ENCODE data around the gene GOLGA7B.

The GOLGA7B gene

DNA sequence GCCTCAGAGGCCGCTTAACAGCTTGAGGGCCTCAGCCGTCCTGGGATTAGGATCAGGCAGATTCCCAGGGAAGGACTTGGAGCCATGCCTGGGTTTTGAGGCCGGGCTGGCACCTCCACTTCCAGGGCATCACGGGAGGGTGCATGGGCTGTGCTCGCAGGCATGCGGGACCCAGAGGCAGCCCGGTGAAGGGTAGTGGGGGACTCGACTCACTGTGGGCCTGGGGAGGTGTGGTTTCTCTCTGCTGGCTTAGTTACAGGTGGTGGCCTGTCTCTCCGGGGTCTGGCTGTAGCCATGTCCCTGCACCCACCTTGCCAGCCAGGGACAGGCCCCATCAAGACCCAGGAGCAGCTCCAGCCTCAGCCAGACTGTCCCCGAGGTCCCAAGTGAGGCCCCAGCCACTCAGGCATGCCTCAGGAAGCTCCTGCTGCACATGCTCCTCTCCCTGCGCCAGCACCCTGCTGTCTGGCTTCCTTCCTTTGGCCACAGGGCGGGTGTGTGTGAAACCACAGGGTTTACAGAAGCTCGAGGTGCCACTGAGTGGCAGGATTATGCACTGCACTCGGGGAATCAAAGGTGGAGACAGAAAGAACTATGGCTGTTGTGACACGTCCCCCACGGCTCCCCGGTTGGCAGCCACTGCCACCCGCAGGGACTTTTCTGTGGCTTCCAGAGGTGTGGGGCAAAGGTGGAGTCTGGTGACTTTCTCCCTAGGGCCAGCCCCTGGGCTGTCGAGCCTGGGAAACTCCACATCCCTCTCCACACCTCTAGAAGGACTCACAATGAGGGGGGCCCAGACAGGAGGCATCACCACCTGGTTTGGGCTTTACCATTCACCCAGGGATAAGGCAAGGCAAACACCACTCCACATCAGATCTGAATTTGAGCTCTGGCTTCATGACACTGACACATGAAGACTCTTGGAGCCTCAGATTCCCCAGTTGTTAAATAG, 19.7 kb downstream of the GOLGA7B start:
- peak; percentile 94 for DNase-seq

DNA sequence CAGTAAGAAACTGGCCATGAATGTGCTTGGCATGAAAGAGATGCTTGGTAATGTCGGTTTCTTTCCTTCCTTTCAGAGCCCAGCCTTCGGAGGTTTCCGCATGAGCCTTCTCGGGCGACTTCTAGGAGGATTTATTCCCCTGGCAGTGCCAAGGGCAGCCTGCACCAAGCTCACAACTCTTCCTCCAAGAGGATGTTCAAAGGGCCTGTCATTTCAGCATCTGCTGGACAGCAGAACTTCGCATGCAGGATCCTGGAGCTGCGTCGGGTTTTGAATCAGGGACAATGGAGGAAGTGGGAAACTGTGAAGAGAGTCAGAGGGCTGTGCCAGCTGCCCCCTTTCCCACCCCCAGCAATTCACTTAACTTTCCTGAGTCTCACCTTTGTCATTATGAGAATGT, 21.3 kb downstream of the GOLGA7B start:
- DNase-seq: no peak

DNA sequence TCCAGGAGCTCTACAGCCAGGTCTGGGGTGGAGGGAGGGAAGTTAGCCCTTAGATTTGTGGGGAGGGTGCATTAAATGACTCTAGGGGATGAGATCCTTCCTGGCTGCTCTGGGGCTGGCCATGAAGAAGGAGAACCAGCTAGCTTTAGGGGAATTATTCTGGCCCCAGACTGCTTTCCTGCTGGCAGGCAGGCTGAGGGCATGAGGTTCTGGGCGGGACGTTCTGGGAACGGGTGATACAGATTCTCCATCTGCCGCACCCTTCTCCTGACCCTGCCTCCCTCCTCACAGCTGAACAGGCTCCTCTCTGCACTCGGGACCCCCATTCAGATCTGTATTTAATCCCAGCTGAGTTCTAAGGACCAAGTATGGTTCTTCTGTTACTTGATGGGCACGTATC, 23.9 kb downstream of the GOLGA7B start:
- no peak for DNase-seq

DNA sequence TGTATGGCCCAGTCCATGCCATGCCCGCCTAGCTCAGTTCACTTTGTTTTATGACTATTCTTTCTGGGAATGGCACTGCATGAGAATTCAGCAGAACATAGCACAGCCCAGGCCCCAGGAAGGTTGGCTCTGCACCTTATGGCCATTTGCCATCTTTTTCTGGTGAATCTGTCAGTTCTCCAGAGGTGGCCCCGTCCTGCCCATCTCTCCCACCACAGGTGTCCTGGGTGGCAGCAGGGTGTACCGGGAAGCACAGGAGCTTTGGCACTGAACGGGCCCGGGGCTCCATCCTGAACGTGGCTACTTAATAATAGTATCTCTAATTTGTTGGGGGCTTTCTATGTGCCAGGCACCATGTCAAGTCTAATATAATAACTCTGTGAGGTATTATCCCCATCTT, 24.7 kb downstream of the GOLGA7B start:
- no peak for DNase-seq

DNA sequence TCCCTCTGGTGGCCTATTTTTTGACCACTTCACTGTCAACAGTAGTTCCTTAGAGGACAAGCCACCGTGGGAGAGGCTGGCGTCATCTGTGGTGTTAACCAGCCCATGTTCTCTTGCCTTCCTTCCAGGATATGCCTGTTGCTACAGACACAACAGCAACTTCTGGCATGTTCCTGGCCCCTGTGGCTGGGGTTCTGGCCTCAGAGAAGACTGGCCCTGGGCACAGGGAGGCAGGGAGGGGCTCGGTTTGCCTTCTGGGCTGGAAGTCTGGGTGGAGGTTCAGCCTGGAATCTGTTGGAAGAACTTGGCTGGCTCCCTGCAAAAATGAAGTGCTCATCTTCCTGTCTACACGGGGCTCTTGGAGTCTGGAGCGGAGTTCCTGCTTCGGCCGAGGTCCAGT, 25.7 kb downstream of the GOLGA7B start:
- no peak for DNase-seq

DNA sequence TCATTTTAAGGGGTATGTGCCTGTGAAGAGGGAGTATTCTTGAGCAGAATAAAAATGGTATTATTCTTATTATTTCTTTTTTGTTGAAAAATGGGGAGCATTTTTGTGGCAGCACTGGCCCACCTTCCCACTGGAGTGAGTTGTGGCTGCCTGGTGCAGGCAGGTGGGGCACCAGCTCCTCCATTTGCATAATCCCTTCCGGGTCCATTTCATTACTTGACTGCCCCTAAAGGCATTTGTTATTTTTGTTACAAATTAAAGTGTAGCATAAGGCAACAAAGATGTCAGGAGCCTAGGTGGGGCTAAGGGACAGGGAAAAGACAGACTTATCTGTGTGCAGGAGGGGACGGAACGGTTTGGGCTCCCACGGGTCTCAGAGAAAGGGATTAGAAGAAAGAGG, 26.8 kb downstream of the GOLGA7B start:
- no peak for DNase-seq

DNA sequence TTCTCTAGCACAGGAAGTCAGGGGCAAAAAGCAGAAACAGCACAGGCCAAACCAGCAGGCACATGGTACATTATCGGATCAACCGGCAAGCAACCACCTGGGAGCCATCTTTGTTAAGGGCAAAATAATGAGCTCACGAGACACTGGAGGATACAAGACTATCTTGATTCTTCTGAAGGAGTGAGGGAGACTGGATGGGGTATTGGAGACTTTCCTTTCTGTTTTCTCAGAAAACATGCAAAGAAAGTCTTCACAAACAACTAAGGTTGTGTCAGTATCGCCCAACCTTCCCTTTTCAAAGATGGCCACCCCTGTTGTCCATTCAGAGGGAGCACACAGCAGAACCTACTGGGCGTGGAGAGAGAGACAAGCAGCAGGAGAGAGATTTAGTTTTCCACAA, 29.6 kb downstream of the GOLGA7B start:
- no peak for DNase-seq

DNA sequence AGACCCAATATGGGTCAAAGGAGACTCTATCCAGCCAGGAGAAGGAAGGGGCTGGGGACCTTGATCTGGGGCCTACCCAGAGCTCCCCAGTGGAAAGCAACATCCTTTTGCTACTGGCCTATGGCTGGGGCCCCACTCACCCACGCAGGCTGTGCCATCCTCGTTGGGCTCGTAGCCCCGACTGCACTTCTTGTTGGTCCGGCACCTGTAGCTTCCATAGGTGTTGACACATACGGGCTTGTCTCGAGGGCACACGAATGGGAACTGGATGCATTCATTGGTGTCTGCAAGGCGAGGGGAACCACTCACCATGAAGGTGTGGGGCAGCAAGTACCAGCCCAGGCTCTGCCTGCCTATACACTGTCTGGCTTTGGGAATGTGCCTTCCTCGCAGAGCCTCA, 30.5 kb downstream of the GOLGA7B start:
- no peak for DNase-seq

DNA sequence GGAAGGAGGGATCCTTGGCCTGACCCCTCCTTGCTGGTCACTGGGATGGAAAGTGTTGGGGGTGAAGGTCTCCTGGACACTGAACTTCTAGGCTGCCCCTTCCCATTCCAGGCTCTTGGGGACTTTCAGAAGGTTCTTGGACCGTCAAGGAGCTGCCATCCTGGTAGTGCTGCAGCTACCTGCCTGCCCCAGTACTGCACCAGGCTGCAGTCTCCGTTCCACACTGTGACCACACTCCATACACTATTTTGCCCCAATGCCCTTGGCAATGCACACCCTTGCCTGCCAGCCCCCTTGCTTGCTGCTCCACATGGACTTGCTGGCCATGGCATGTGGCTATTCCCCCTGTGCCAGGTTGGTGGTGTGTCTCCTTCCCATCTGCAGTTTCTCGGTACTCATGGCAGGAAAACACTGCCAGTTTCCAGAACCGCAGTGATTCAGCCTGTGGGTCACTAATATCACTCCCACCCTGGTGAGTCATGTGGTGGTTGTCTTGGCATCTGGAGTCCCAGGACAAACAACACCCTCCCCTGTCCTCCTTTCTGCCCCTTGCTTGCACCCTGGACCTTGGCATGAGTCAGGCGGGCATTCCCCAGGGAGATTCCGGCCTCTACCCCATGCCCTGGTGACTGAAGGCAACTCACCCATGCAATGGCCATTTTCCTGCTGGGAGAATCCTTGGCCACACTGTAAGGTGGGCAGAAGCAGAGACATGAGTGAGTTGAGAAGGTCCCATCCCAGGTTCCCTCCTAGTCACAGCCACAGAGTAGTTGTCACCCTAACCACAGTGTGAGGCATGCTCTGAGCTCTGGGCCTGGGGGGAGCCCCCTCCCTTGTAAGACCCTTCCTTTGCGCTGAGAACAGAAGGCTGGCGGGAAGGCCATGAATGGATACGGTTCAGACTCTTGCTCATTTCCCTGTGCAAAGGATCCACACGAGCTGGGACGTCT, 32.8 kb downstream of the GOLGA7B start:
- no peak for DNase-seq

DNA sequence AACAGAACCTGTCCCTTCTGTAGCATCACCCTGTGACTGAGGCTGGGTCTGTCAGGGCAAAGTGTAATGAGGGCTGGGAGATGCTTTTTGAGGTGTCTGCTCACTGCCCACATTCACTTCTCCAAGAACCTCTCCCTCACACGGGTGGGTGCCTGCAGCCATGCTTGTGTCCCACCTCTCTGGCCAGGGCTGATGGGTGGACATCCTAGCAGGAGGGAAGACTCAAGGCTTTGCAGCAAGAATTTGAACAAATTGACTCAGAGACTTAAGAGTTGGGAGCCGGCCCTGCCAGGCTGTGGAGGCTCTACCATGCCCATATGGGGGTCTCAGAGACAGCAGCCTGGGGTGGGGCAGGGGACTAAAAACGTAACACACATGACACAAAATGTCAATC, 33.4 kb downstream of the GOLGA7B start:
- no peak for DNase-seq

DNA sequence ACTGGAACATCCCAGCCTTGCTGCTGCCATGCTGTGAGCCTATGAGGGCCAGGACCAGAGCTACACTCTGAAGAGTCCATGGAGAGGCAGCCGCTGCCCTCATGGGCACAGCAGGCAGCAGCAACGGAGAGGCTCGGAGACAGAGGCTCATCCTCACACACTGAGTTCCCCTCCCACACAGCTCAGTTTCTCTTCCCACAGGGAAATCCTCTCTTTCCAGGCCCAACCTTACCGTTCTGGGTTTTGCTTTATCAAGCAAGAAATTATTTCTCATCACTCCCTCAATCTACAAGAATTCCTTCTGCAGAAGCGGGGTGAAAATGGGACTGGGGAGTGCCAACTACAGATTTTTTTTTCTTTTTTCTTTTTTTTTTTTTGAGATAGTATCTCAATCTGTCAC, 36.6 kb downstream of the GOLGA7B start:
- peak; percentile 12 for DNase-seq

DNA sequence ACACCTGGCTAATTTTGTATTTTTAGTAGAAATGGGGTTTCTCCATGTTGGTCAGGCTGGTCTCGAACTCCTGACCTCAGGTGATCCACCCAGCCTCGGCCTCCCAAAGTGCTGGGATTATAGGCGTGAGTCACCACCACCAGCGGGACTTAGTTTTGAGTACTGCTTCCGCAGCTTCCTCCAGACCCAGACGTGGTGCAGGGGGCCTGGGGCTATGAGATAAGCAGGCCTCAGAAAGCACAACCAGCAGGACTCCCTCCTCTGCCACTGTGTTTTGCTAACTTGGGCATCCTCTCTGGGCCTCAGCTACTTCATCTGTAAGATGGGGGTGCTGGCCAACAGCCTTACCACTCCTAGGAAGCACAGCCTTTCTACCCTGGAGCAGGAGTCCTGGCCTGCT, 37.8 kb downstream of the GOLGA7B start:
- no peak for DNase-seq

DNA sequence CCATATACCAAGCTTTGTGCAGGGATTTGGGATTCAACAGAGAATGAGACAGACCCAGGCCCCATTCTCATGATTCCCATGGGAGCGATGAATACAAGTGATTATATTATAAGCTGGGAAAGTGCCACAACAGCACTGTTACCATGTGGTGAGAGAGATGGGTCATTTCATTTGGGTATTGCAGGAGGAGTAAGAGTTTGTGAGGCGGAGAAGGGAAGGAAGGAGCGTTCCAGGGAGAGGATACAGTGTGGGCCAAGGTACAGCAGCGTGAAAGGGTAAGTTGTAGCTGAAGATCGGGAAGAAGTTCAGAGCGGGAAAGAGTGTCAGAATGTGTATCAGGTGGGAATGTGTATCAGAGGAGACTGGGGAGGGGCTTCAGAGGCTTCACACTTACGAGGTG, 38.5 kb downstream of the GOLGA7B start:
- DNase-seq: no peak

DNA sequence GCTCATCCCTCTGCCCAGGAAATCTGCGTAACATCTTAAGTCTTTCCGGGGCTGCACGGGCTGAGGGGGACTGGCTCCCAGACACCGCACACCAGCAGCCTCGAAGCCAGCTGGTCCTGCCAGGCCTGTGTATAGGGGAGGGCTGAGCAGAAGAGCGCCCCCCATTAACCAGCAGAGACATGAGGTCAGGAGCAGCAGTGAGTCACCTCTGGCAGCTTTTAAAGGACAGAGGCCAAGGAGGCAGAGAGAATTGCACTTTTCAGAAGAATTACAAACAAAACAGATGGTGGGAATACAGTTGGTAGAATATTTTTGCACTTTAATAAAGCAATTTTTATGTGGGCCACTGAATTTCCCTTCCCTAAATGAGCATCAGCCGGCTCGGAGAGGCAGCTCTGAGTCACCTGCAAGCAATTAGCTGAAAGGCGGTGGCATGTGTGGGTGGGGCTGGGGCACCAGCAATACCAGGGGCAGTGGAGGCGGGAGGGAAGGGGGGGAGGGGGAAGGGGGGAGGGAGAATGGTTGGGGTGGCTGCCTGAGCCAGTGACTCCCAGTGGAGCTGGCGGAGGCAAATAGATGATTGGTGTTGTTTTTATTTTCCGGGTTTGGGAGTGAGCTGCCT, 39.1 kb downstream of the GOLGA7B start:
- DNase-seq: peak; percentile 65

DNA sequence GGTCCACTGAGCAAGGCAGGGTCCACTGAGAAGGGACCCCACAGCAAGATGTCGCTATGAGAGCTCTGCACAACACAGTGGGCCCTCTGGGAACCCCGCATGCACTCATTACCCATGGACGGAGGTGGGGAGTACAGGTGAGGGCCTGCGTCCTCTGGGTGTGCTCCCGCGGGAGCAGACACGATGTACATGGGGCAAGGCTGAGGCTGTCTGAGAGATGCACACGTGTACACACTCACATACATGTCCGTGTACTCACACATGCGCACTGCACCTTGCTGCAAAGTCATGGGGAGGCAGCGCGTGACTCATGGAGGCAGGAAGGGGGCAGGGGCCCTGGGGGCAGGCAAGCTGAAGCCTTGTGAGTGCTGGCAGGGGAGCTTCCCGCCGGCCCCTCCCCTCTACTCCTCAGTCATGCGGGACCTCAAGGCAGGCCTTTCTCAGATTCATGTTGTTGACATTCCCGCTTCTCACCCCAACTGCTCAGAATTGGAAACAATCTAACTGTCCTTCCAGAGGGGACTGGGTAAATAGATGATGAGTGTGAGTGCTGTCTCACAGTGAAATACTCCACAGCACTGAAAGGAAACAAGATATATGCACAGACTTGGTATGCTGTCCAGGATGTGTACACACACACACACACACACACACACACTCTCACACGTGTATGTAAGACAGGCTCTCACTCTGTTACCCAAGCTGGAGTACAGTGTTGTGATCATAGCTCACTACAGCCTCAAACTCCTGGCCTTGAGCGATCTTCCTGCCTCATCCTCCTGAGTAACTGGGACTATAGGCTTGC, 40.0 kb downstream of the GOLGA7B start:
- DNase-seq: peak; percentile 82

DNA sequence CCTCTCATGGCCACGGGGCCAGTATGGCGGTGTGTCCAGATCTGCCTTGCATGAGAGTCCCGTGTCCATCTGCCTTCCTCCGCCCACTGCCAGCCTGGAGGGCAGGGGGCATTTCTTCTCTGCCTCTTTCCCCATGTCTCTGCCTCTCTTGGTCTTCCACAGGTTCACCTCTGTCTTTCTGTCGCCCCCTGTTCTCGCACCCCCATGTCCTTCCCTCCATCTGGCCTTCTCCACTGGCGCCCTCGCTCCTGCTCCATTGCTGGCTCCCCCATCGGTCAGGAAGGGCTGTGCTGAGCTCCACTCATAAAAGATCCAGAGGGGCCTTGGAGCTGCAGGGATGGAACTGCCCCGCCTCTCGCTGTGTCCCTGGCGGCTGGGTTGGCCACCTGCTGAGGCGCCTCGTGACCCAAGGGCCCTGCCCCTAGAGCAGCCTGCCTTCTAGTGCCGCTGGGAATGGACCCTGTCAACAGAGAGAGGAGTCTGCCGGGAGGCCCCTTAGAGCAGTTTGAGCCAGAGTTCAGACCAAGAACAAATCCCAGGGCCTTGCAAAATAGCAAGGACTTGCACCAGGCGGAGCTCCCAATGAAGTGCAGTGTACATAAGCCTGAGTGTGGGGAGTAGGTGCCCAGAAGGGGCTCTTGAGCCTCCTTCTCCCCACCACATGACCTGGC, 42.0 kb downstream of the GOLGA7B start:
- peak; percentile 85 for DNase-seq

DNA sequence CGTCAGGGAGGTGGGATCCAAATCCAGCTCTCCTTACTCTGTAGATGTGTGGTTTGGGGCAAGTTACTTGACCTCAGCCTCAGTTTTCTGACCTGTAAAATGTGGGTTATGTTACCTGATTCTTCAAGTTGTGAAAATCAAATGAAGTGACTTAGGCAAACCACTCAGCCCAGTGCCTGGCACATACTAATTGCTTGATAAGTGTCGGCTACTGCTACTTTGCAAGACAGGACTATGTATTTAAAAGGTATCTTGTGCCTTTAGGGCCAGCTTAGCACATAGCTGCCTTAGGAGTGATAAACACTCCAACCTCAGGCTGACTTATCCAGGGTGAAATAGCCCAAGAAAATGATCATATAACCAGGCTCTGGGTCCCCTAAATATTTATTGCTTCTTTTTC, 42.9 kb downstream of the GOLGA7B start:
- DNase-seq: peak; percentile 15

DNA sequence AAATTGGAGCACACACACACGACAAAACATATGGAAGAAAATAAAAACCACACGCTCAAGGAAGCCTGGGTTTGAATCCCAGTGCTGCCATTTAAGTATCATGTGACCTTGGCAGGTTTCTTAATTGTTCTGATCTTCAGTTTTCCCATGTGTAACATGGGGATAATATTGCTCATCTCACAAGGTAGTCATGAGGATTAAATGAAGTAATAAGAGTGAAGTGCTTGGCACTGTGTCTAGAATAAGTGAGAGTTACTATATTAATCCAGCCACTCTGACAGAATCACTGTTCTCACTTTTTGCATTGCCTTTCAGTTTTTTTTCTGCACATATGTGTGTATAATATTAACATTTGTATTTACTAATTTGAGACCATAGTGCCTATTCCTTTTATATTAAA, 43.3 kb downstream of the GOLGA7B start:
- DNase-seq: no peak

DNA sequence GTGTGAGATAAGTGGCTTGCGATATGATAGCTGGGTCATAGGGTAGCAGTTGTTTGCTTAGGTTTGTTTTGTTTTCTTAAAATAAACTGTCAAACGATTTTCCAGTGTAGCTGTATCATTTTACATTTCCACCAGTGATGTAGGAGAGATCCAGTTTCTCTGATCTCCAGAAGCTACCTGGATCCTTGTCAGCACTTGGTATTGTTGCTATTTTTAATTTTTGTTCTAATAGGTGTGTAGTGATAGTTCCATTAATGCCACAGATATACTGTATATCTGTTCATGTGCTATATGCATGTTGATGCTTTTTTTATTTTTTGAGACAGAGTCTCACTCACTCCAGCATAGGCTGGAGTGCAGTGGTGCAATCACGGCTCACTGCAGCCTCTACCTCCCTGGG, 44.4 kb downstream of the GOLGA7B start:
- no peak for DNase-seq

DNA sequence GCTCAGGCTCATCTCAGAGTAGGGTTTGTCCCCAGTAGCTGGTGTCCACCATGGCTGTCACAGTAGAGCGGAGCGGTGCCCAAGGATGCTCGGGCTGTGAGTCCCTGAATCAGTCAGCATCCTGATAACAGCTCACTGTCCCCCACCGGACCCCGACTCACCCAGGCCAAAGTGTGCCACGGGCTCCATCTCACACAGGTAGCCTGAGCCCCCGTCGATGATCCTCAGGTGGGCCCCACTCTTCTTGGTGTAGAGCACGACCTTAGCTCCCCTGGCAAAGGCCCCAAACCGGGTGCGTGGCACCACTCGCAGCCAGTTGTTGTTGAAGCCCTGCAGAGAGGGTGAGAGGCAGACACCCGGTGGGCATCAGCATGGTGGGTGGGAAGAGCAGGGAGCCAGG, 45.4 kb downstream of the GOLGA7B start:
- DNase-seq: no peak

DNA sequence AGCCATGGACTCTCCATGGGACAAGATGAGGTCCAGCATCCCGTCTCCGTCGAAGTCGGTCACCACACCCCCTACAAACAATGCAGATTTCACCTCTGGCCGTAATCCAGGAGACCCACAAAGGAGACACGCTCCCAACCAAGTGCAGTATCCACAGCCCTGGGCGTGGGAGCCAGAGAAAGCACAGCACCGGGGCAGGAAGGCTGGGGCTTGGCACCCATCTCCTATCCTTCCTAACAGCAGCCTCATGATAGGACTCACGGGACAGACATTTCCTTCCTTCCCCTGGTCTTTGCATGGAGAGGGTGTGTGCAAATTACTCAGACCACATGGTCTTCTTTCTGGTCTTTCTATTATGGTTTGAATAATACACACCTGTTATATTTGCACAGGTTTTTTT, 46.3 kb downstream of the GOLGA7B start:
- no peak for DNase-seq
